HepG2 (cell line): Measurements from ENCODE around the gene SPIB. TPM values are rescaled to one million over a fixed set of nuclear protein-coding genes. Genes with fewer than 3 reads are reported as not detected.
"Not testable (repeated sequence)": the region's sequence is repeated elsewhere in the genome, so short reads cannot be mapped to it uniquely, and the experiment has no call there.

Experiments used
- ATAC-seq: fragments of 200-7000 bp; cut with Tn5 transposase; 3 replicates; pipeline ENCODE4 v1.9.1; 2020; ENCODE audit warnings: mild to moderate bottlenecking, moderate library complexity
- BruUV-seq: library from RNA; stranded (reverse); fragments of 400-500 nt; replicated peaks from 2 replicates; lab custom pipeline; 2021; lab: Mats Ljungman, UMichigan
- CTCF ChIA-PET: fragments of 300-600 bp; formaldehyde crosslinking; extraction: SDS; loops from one replicate; lab custom pipeline; 2021; ENCODE audit warnings: low total read pairs, inconsistent platforms, low intra/inter-chr PET ratio; lab: Yijun Ruan, JAX
- POLR2A ChIA-PET: fragments of 350-600 bp; sonication (Branson Sonifier 250); formaldehyde crosslinking; loops from one replicate; lab custom pipeline; 2020; ENCODE audit warnings: antibody characterized with exemption, inconsistent platforms; lab: Yijun Ruan, JAX
- DNase-seq: peaks from one replicate; pipeline ENCODE4 v3.0.0-alpha.2; 2015; ENCODE audit warnings: low spot score
- FAIRE-seq: peaks from 3 replicates; lab custom pipeline; 2011; peaks lifted over from hg19 to GRCh38; lab: Jason Lieb, UNC
- H2AFZ ChIP-seq: one replicate; pipeline ENCODE4 v1.6.1; 2011; ENCODE audit warnings: low read length, inconsistent platforms
- H3K27ac ChIP-seq: fragments of 300-600 bp; 3 replicates; pipeline ENCODE4 v1.8.0; 2011; ENCODE audit warnings: mixed run types, mild to moderate bottlenecking, mixed read lengths, low read length, inconsistent platforms; ENCODE audit not compliant: insufficient read depth; ENCODE audit errors: extremely low read length
- H3K27me3 ChIP-seq, 2 experiments: fragments of 200-600 bp in 1 of 2; 2 replicates in 1 of 2; 3 replicates in 1 of 2; pipeline versions ENCODE4 v1.6.0 to v1.8.0; 2011; ENCODE audit warnings: low read length in 2 of 2, mild to moderate bottlenecking in 2 of 2, moderate library complexity in 2 of 2, inconsistent platforms in 1 of 2; ENCODE audit not compliant: insufficient read depth in 2 of 2, control insufficient read depth in 1 of 2
- H3K36me3 ChIP-seq, 2 experiments: fragments of 200-600 bp in 1 of 2; replicated peaks in 1 of 2; 2 replicates in 1 of 2; 3 replicates in 1 of 2; pipeline versions ENCODE4 v1.5.1 to v1.8.0; 2011; ENCODE audit warnings: low read length in 2 of 2, inconsistent platforms in 1 of 2; ENCODE audit not compliant: insufficient read depth in 2 of 2, control insufficient read depth in 1 of 2
- H3K4me1 ChIP-seq: 2 replicates; pipeline ENCODE4 v1.5.1; 2012; ENCODE audit warnings: low read length, inconsistent platforms; ENCODE audit not compliant: insufficient read depth
- H3K4me2 ChIP-seq: 2 replicates; pipeline ENCODE4 v1.6.0; 2011; ENCODE audit warnings: low read depth, low read length, inconsistent platforms
- H3K4me3 ChIP-seq, 3 experiments: fragments of 200-600 bp in 1 of 3; sonication (generic), shearing (Covaris generic) in 1 of 3; replicated peaks in 1 of 3; 2 replicates each; pipeline ENCODE4 v1.5.1; 2011 to 2016; ENCODE audit warnings: low read length in 3 of 3, inconsistent platforms in 2 of 3, low read depth in 2 of 3, mild to moderate bottlenecking in 2 of 3, control low read depth in 1 of 3, mixed read lengths in 1 of 3; ENCODE audit not compliant: insufficient read depth in 1 of 3
- H3K79me2 ChIP-seq: one replicate; pipeline ENCODE4 v1.6.1; 2011; ENCODE audit warnings: low read length, inconsistent platforms; ENCODE audit not compliant: insufficient read depth
- H3K9ac ChIP-seq: 2 replicates; pipeline ENCODE4 v1.6.0; 2011; ENCODE audit warnings: mild to moderate bottlenecking, low read depth, low read length, inconsistent platforms; ENCODE audit not compliant: insufficient read depth
- H3K9me3 ChIP-seq: 2 replicates; pipeline ENCODE4 v1.5.1; 2012; ENCODE audit warnings: mild to moderate bottlenecking, low read length
- H4K20me1 ChIP-seq: 2 replicates; pipeline ENCODE4 v1.6.0; 2011; ENCODE audit warnings: inconsistent platforms, mild to moderate bottlenecking, low read length, moderate library complexity; ENCODE audit not compliant: insufficient read depth
- CEBPG ChIP-seq: IDR thresholded peaks from 2 replicates; pipeline ENCODE4 v1.6.1; 2016
- E2F2 ChIP-seq: sonication (generic); formaldehyde crosslinking; IDR thresholded peaks from 2 replicates; pipeline ENCODE4 v1.4.0; 2020; ENCODE audit warnings: missing genetic modification reagents, borderline replicate concordance
- E2F5 ChIP-seq: sonication (generic); formaldehyde crosslinking; conservative IDR thresholded peaks from 2 replicates; pipeline ENCODE4 v1.4.0; 2020; ENCODE audit warnings: missing genetic modification reagents
- HHEX ChIP-seq: IDR thresholded peaks from 2 replicates; pipeline ENCODE4 v1.6.1; 2016; ENCODE audit warnings: control low read depth
- PPARG ChIP-seq: conservative IDR thresholded peaks from 2 replicates; pipeline ENCODE4 v1.6.1; 2016; ENCODE audit warnings: missing biosample characterization, missing genetic modification reagents
- SOX6 ChIP-seq, 2 experiments: fragments of 450-650 bp in 1 of 2; sonication (generic) in 1 of 2; formaldehyde crosslinking in 1 of 2; IDR thresholded peaks; 2 replicates each; pipeline versions ENCODE4 v1.4.0 to v1.6.1; 2017 to 2020; ENCODE audit warnings: antibody characterized with exemption in 1 of 2, mild to moderate bottlenecking in 1 of 2, missing genetic modification reagents in 1 of 2
- SPEN ChIP-seq: sonication (generic); formaldehyde crosslinking; IDR thresholded peaks from 2 replicates; pipeline ENCODE4 v1.5.1; 2020; ENCODE audit warnings: low read depth, mild to moderate bottlenecking, missing genetic modification reagents
- SRSF9 ChIP-seq: fragments of 200-400 bp; formaldehyde crosslinking; IDR thresholded peaks from 2 replicates; pipeline ENCODE4 v1.6.1; 2018; ENCODE audit warnings: borderline replicate concordance, mild to moderate bottlenecking, low read depth, low read length; ENCODE audit not compliant: insufficient read depth, poor library complexity, severe bottlenecking
- ZNF687 ChIP-seq: sonication (generic); formaldehyde crosslinking; IDR thresholded peaks from 2 replicates; pipeline ENCODE4 v1.5.1; 2020; ENCODE audit warnings: mild to moderate bottlenecking, missing genetic modification reagents, moderate library complexity
- WGBS: methylation state at CpG from one replicate; pipeline ENCODE4 v1.1.6; 2017; ENCODE audit warnings: low lambda C conversion rate; 5-methylcytosine and 5-hydroxymethylcytosine counted together
- in situ Hi-C: cut with HindIII; loops from 2 replicates; pipeline ENCODE4 v1.10.0; 2017; ENCODE audit warnings: low pct_unique_long_range_greater_than_20kb; ENCODE audit not compliant: extremely low pct_ligation_motif_present
- intact Hi-C: fragments of 100-400 bp; cut with micrococcal nuclease; formaldehyde crosslinking; loops from one replicate; pipeline ENCODE4 v1.10.0; 2022; ENCODE audit not compliant: unreplicated experiment
- polyA plus RNA-seq, 8 experiments: library from polyadenylated mRNA; depleted of rRNA in 3 of 8; stranded (reverse) in 7 of 8; unstranded in 1 of 8; fragments of >200 nt; fragmentation: Illumina TruSeq in 4 of 8; extraction: Trizol in 4 of 8; gene quantifications; 2 replicates each; pipeline versions ENCODE4 v1.2.1 to v1.2.3, GENCODE V29; 2011 to 2016; ENCODE audit warnings: low read depth in 4 of 8, missing spikeins in 1 of 8, mixed read lengths in 1 of 8; ENCODE audit not compliant: insufficient read depth in 1 of 8
- total RNA-seq, 5 experiments: library from RNA; depleted of rRNA; stranded (reverse); fragments of >200 nt; fragmentation: Illumina TruSeq; extraction: Trizol; gene quantifications; 2 replicates each; pipeline ENCODE4 v1.2.3, GENCODE V29; 2016; ENCODE audit warnings: low read depth in 1 of 5

SPIB gene
- total and polyA plus RNA-seq, 2 of the 13 experiments (the other 11 are each of a cell fraction or from before 2014, with no cell fraction given), result 0.04 TPM; not detected in 1

GRCh38 chr19:50387868-50388245 is 30.9 kb upstream of the SPIB start (continued):
- TF ChIP-seq ZNF687 (no peak), E2F5 (no peak), PPARG (CRISPR knock-in tag) (no peak), SPEN (CRISPR knock-in tag) (no peak), SOX6 (IDR thresholded peaks at IDR 0.05) (no peak), SOX6 (CRISPR knock-in tag; IDR thresholded peaks at IDR 0.05) (no peak), E2F2 (CRISPR knock-in tag) (no peak), CEBPG (no peak), HHEX (CRISPR knock-in tag) (no peak), SRSF9 (no peak)

- H4K20me1 ChIP-seq, CTCF ChIA-PET, BruUV-seq, in situ Hi-C loops, FAIRE-seq, H3K9me3 ChIP-seq, H3K9ac ChIP-seq, H3K4me3 ChIP-seq, H3K4me1 ChIP-seq, H3K27me3 ChIP-seq, H2AFZ ChIP-seq, POLR2A ChIA-PET, intact Hi-C loops, H3K4me2 ChIP-seq, H3K27ac ChIP-seq, ATAC-seq, DNase-seq: not testable (repeated sequence)
- 96% methylated on average over 3 of the region's 3 CpGs for WGBS
- Histone ChIP-seq H3K36me3 (peaks cover 4 to 27% of the 10 kb centered on the region in 2 experiments), H3K79me2 (peaks cover 30% of the 10 kb centered on the region)
Observed at GRCh38 chr19:50390295-50390694, 28.4 kb upstream of the SPIB start.

- H2AFZ ChIP-seq, ATAC-seq, H4K20me1 ChIP-seq, in situ Hi-C loops, H3K4me3 ChIP-seq, DNase-seq, BruUV-seq, CTCF ChIA-PET, H3K4me1 ChIP-seq, H3K9me3 ChIP-seq, H3K9ac ChIP-seq, POLR2A ChIA-PET, H3K27me3 ChIP-seq, intact Hi-C loops, H3K4me2 ChIP-seq, H3K27ac ChIP-seq, FAIRE-seq: not testable (repeated sequence)
- Histone ChIP-seq H3K36me3 (peaks cover 4 to 27% of the 10 kb centered on the region in 2 experiments), H3K79me2 (peaks cover 23% of the 10 kb centered on the region)
- WGBS, result 98% methylated on average over 14 of the region's 23 CpGs
Observed at GRCh38 chr19:50390952-50391351, 27.8 kb upstream of the SPIB start.
